ENCODE results near the gene CENPT.

Gene CENPT

GRCh38 chr16:67884684-67885083, 37.2 kb upstream of the CENPT start, which contains the start of gene NRN1L:
NRN1L (plus strand) TSS chr16:67884885; CDS start chr16:67884904, 19 bp downstream.
- no peak for TF ChIP-seq CTCF (IDR thresholded peaks at IDR 0.05)

GRCh38 chr16:67883872-67884261, 36.4 kb upstream of the CENPT start:
- Histone ChIP-seq H3K4me3 (ENCODE audit: low read depth, low read length) (no peak overlapping the region), H3K36me3 (ENCODE audit: control insufficient read depth, insufficient read depth, low read length) (no peaks in the 10 kb centered on the region), H3K79me2 (no peaks in the 10 kb centered on the region), H2AFZ (no peak overlapping the region), H3K27me3 (ENCODE audit: control insufficient read depth, insufficient read depth, low read length) (no peaks in the 10 kb centered on the region), H3K9ac (no peak overlapping the region), H3K4me2 (ENCODE audit: low read length) (no peak overlapping the region), H3K27ac (no peak overlapping the region), H3K4me1 (no peaks in the 10 kb centered on the region), H3K9me3 (ENCODE audit: control insufficient read depth, low read length) (no peaks in the 10 kb centered on the region)
- TF ChIP-seq CTCF (IDR thresholded peaks at IDR 0.05), result peak; percentile 94

More at GRCh38 chr16:67884684-67885083, 37.2 kb upstream of the CENPT start, which contains the start of gene NRN1L:
- Histone ChIP-seq H3K27me3 (ENCODE audit: control insufficient read depth, insufficient read depth, low read length) (no peaks in the 10 kb centered on the region), H3K4me3 (ENCODE audit: low read depth, low read length) (no peak within 1 kb of the TSS), H3K36me3 (ENCODE audit: control insufficient read depth, insufficient read depth, low read length) (no peaks in the 10 kb centered on the region), H2AFZ (no peak within 1 kb of the TSS), H3K4me1 (no peaks in the 10 kb centered on the region), H3K4me2 (ENCODE audit: low read length) (peak within 1 kb of the TSS; percentile 43), H3K9ac (no peak within 1 kb of the TSS), H3K27ac (no peak within 1 kb of the TSS), H3K79me2 (no peaks in the 10 kb centered on the region), H3K9me3 (ENCODE audit: control insufficient read depth, low read length) (no peaks in the 10 kb centered on the region)

- TF ChIP-seq CTCF (IDR thresholded peaks at IDR 0.05), result no peak
- H3K36me3 ChIP-seq (ENCODE audit: control insufficient read depth, insufficient read depth, low read length), result no peaks in the 10 kb centered on the region
- no peaks in the 10 kb centered on the region for H3K4me1 ChIP-seq
- H3K9ac ChIP-seq, result no peak overlapping the region
- no peaks in the 10 kb centered on the region for H3K27me3 ChIP-seq (ENCODE audit: control insufficient read depth, insufficient read depth, low read length)
- H3K4me2 ChIP-seq (ENCODE audit: low read length), result no peak overlapping the region
- no peaks in the 10 kb centered on the region for H3K79me2 ChIP-seq
- no peak overlapping the region for H2AFZ ChIP-seq
- no peak overlapping the region for H3K27ac ChIP-seq
- no peaks in the 10 kb centered on the region for H3K9me3 ChIP-seq (ENCODE audit: control insufficient read depth, low read length)
- H3K4me3 ChIP-seq (ENCODE audit: low read depth, low read length), result no peak overlapping the region
Observed at GRCh38 chr16:67883146-67883871, 35.8 kb upstream of the CENPT start.

GRCh38 chr16:67882374-67883145, 35.1 kb upstream of the CENPT start:
- Histone ChIP-seq H3K4me3 (ENCODE audit: low read depth, low read length) (no peak overlapping the region), H3K27ac (no peak overlapping the region), H3K9ac (no peak overlapping the region), H3K27me3 (ENCODE audit: control insufficient read depth, insufficient read depth, low read length) (no peaks in the 10 kb centered on the region), H3K36me3 (ENCODE audit: control insufficient read depth, insufficient read depth, low read length) (no peaks in the 10 kb centered on the region), H3K4me2 (ENCODE audit: low read length) (no peak overlapping the region), H3K79me2 (no peaks in the 10 kb centered on the region), H3K9me3 (ENCODE audit: control insufficient read depth, low read length) (no peaks in the 10 kb centered on the region), H2AFZ (no peak overlapping the region), H3K4me1 (no peaks in the 10 kb centered on the region)
- TF ChIP-seq CTCF (IDR thresholded peaks at IDR 0.05), result no peak

All from parathyroid adenoma (tissue), 2 donors.